Spleen (tissue), 7 donors: ENCODE data around the gene RNU1-1.
"Not testable (repeated sequence)": the region's sequence is repeated elsewhere in the genome, so short reads cannot be mapped to it uniquely, and the experiment has no call there.

Experiments used
- POLR2A ChIP-seq, 3 donors: fragments of 450-650 bp; IDR thresholded peaks; one replicate each; pipeline ENCODE4 v1.5.1; 2017; ENCODE audit warnings: antibody characterized with exemption in 3 of 3, mild to moderate bottlenecking in 1 of 3
- POLR2AphosphoS5 ChIP-seq, 3 donors: sonication (generic); formaldehyde crosslinking; IDR thresholded peaks; one replicate each; pipeline ENCODE4 v1.5.1; 2017; ENCODE audit warnings: antibody characterized with exemption in 3 of 3
- TF ChIP-seq, protein P1 (sequence below), 11 experiments: fragments of 200-600 bp in 7 of 11; fragments of 450-650 bp in 4 of 11; sonication (generic) in 4 of 11; IDR thresholded peaks in 8 of 11; conservative IDR thresholded peaks in 3 of 11; 1 replicate in 7 of 11; 2 replicates in 4 of 11; pipeline versions ENCODE4 v1.4.0 to v1.8.0; 2016 to 2021; ENCODE audit warnings: antibody characterized with exemption in 11 of 11, inconsistent platforms in 4 of 11, mild to moderate bottlenecking in 1 of 11
- donor health status: DM: no; HTN: no; CAD: no; lungs with moderate emphysema.
- donor health status: DM: no; HTN: no; CAD: no.
- donor health status: DM: no; HTN: no; CAD: no.

GRCh38 chr1:16553244-16553643, 39.2 kb upstream of the RNU1-1 start:
- TF ChIP-seq, protein P1, sequence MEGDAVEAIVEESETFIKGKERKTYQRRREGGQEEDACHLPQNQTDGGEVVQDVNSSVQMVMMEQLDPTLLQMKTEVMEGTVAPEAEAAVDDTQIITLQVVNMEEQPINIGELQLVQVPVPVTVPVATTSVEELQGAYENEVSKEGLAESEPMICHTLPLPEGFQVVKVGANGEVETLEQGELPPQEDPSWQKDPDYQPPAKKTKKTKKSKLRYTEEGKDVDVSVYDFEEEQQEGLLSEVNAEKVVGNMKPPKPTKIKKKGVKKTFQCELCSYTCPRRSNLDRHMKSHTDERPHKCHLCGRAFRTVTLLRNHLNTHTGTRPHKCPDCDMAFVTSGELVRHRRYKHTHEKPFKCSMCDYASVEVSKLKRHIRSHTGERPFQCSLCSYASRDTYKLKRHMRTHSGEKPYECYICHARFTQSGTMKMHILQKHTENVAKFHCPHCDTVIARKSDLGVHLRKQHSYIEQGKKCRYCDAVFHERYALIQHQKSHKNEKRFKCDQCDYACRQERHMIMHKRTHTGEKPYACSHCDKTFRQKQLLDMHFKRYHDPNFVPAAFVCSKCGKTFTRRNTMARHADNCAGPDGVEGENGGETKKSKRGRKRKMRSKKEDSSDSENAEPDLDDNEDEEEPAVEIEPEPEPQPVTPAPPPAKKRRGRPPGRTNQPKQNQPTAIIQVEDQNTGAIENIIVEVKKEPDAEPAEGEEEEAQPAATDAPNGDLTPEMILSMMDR (IDR thresholded peaks at IDR 0.05 in 8 of 11, conservative IDR thresholded peaks at IDR 0.05 in 3 of 11) = not testable (repeated sequence)
- not testable (repeated sequence) for TF ChIP-seq POLR2A, POLR2AphosphoS5 (IDR thresholded peaks at IDR 0.05)
